ENCODE data around the gene NT5DC3. TPM values are rescaled to one million over a fixed set of nuclear protein-coding genes. Genes with fewer than 3 reads are reported as not detected.
A peak's percentile ranks its signal among the peaks of the same experiment; 100 is the strongest.

Gene NT5DC3
- polyA plus RNA-seq, 3 donors, result 0.27 to 4.8 (median 0.93) TPM

DNA sequence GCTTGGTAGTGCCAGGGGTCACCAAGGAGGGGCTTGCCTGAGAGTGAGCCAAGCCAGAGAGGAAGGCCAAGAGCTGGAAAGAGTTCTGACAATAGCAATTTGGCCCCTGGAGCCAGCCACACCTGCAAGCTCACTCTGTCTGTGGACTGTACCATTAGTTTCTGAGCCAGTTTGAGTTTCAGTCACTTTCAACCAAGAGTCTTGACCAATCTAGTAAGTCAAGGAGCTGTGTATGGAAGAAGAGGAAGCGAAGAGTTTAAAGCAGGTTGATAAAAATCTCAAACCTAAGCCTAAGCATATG lies 38.5 kb downstream of the NT5DC3 start:
- Histone ChIP-seq H3K4me1 (ENCODE audit: control insufficient read depth in 1 of 2, insufficient read depth in 2 of 2, low read length in 2 of 2) (peaks cover 56 to 72% of the 10 kb centered on the region in 2 donors), H2AFZ (ENCODE audit: insufficient read depth, low read depth, low read length, poor library complexity, severe bottlenecking) (no peak overlapping the region), H4K20me1 (ENCODE audit: insufficient read depth, low read length) (no peaks in the 10 kb centered on the region), H3K27ac (ENCODE audit: low read depth in 1 of 2, low read length in 2 of 2) (no peak overlapping the region), H3K4me2 (replicated peaks; ENCODE audit: extremely low read depth, low read length, poor library complexity, severe bottlenecking) (no peak overlapping the region), H3K4me3 (replicated peaks in 1 of 3; ENCODE audit: low read depth in 2 of 3, low read length in 3 of 3) (no peak overlapping the region), H3K27me3 (ENCODE audit: control insufficient read depth in 2 of 2, insufficient read depth in 2 of 2, low read length in 2 of 2) (no peaks in the 10 kb centered on the region), H3K36me3 (replicated peaks in 1 of 2; ENCODE audit: control insufficient read depth in 1 of 2, insufficient read depth in 2 of 2, low read length in 2 of 2) (peaks cover 0 to 8% of the 10 kb centered on the region in 2 donors), H3K9me3 (replicated peaks in 1 of 2; ENCODE audit: control insufficient read depth in 1 of 2, insufficient read depth in 1 of 2, low read length in 2 of 2) (no peaks in the 10 kb centered on the region), H3K79me2 (ENCODE audit: insufficient read depth, low read length) (no peaks in the 10 kb centered on the region), H3K9ac (ENCODE audit: insufficient read depth, low read length, poor library complexity, severe bottlenecking) (no peak overlapping the region)
- Mint-ChIP-seq H3K4me1 (peaks cover 72% of the 10 kb centered on the region), H3K4me3 (no peak overlapping the region), H3K36me3 (peaks cover 7 to 8% of the 10 kb centered on the region in 2 donors), H3K9me3 (peaks cover 0 to 6% (median 3%) of the 10 kb centered on the region in 7 donors), H3K27ac (peak overlapping the region in 1 of 7 donors; percentile 40), H3K27me3 (ENCODE audit: low read depth in 3 of 3) (peaks cover 0 to 3% (median 0%) of the 10 kb centered on the region in 3 donors)
- TF ChIP-seq CTCF (IDR thresholded peaks at IDR 0.05), result no peak
- intact Hi-C loops (cut with micrococcal nuclease), result loop anchor here in 1 of 2 donors (5.0 kb wide), 1 partner anchor 40 kb away; the partner anchor contains the start of gene NT5DC3
- DNase-seq, result no peak
- no CpG with 5 or more reads among the region's 1 CpG for WGBS (ENCODE audit: insufficient coverage)

GRCh38 chr12:103801709-103802585 lies 39.1 kb downstream of the NT5DC3 start:
- Histone ChIP-seq H3K9ac (ENCODE audit: insufficient read depth, low read length, poor library complexity, severe bottlenecking) (no peak overlapping the region), H3K79me2 (ENCODE audit: insufficient read depth, low read length) (no peaks in the 10 kb centered on the region), H3K4me2 (replicated peaks; ENCODE audit: extremely low read depth, low read length, poor library complexity, severe bottlenecking) (no peak overlapping the region), H3K4me1 (ENCODE audit: control insufficient read depth in 1 of 2, insufficient read depth in 2 of 2, low read length in 2 of 2) (peaks cover 50 to 66% of the 10 kb centered on the region in 2 donors), H3K9me3 (replicated peaks in 1 of 2; ENCODE audit: control insufficient read depth in 1 of 2, insufficient read depth in 1 of 2, low read length in 2 of 2) (no peaks in the 10 kb centered on the region), H3K36me3 (replicated peaks in 1 of 2; ENCODE audit: control insufficient read depth in 1 of 2, insufficient read depth in 2 of 2, low read length in 2 of 2) (peaks cover 0 to 8% of the 10 kb centered on the region in 2 donors), H3K4me3 (replicated peaks in 1 of 3; ENCODE audit: low read depth in 2 of 3, low read length in 3 of 3) (no peak overlapping the region), H3K27me3 (ENCODE audit: control insufficient read depth in 2 of 2, insufficient read depth in 2 of 2, low read length in 2 of 2) (no peaks in the 10 kb centered on the region), H2AFZ (ENCODE audit: insufficient read depth, low read depth, low read length, poor library complexity, severe bottlenecking) (peak overlapping the region; percentile 7), H4K20me1 (ENCODE audit: insufficient read depth, low read length) (no peaks in the 10 kb centered on the region), H3K27ac (ENCODE audit: low read depth in 1 of 2, low read length in 2 of 2) (no peak overlapping the region)
- H3K4me3 Mint-ChIP-seq, result no peak overlapping the region
- intact Hi-C loops (cut with micrococcal nuclease), result loop anchor here in 1 of 2 donors (5.0 kb wide), 1 partner anchor 40 kb away; the partner anchor contains the start of gene NT5DC3
- peaks cover 0 to 6% (median 3%) of the 10 kb centered on the region in 7 donors for H3K9me3 Mint-ChIP-seq
- H3K36me3 Mint-ChIP-seq, result peaks cover 9 to 10% of the 10 kb centered on the region in 2 donors
- H3K27me3 Mint-ChIP-seq (ENCODE audit: low read depth in 3 of 3), result peaks cover 0 to 2% (median 2%) of the 10 kb centered on the region in 3 donors
- no peak for TF ChIP-seq CTCF (IDR thresholded peaks at IDR 0.05)
- peak overlapping the region in 2 of 7 donors; percentile 40 to 58 for H3K27ac Mint-ChIP-seq
- WGBS (ENCODE audit: insufficient coverage), result 53% methylated on average over 7 of the region's 11 CpGs
- peak in 2 of 3 donors; percentile 12 to 19 for DNase-seq
- H3K4me1 Mint-ChIP-seq, result peaks cover 66% of the 10 kb centered on the region
